HCT116 (cell line): ENCODE data around the gene NUDT2. TPM values are rescaled to one million over a fixed set of nuclear protein-coding genes. Genes with fewer than 3 reads are reported as not detected.

Experiments
- ATAC-seq: fragments of 200-7000 bp; cut with Tn5 transposase; 2 replicates; pipeline ENCODE4 v1.9.1; 2020; ENCODE audit warnings: mild to moderate bottlenecking, moderate library complexity
- BruUV-seq: library from RNA; stranded (reverse); fragments of 400-500 nt; replicated peaks from 2 replicates; lab custom pipeline; 2021; lab: Mats Ljungman, UMichigan
- CTCF ChIA-PET: fragments of 300-600 bp; sonication (Branson Sonifier 250); formaldehyde crosslinking; loops from one replicate; lab custom pipeline; 2021; ENCODE audit warnings: antibody characterized with exemption; lab: Charles Lee
- POLR2A ChIA-PET: fragments of 300-600, 350-600 bp; sonication (Branson Sonifier 250); formaldehyde crosslinking; loops from one replicate; lab custom pipeline; 2021; ENCODE audit warnings: antibody characterized with exemption; lab: Charles Lee
- RAD21 ChIA-PET, 2 experiments: fragments of 300-600 bp; sonication (Branson Sonifier 250); formaldehyde crosslinking; loops; one replicate each; lab custom pipeline; 2023; ENCODE audit warnings: low total read pairs in 2 of 2; ENCODE audit not compliant: uncharacterized antibody in 2 of 2, unreplicated experiment in 2 of 2, low non-redundant PET in 1 of 2; lab: Charles Lee
- DNase-seq: peaks from one replicate; pipeline ENCODE4 v3.0.0-alpha.2; 2010; ENCODE audit warnings: low read depth, low spot score
- H2AFZ ChIP-seq: fragments of 200-600 bp; shearing (Covaris generic), sonication (generic); 2 replicates; pipeline ENCODE4 v1.6.1; 2017; ENCODE audit warnings: low read depth, mixed run types, mixed read lengths, antibody characterized with exemption, low read length; ENCODE audit not compliant: poor library complexity, severe bottlenecking
- H3K27ac ChIP-seq: 2 replicates; pipeline ENCODE4 v1.5.1; 2012; ENCODE audit warnings: low read depth, low read length
- H3K27me3 ChIP-seq: fragments of 200-600 bp; sonication (generic); 2 replicates; pipeline ENCODE4 v1.6.1; 2016; ENCODE audit warnings: mixed run types, low read length, mixed read lengths; ENCODE audit not compliant: insufficient read depth
- H3K36me3 ChIP-seq, 2 experiments: fragments of 200-500 bp in 1 of 2; fragments of 200-600 bp in 1 of 2; sonication (Bioruptor generic) in 1 of 2; sonication (generic) in 1 of 2; 2 replicates each; pipeline versions ENCODE4 v1.5.1 to v1.6.1; 2014 to 2016; ENCODE audit warnings: low read length in 2 of 2, inconsistent platforms in 1 of 2, mixed read lengths in 1 of 2, mixed run types in 1 of 2; ENCODE audit not compliant: insufficient read depth in 2 of 2, control insufficient read depth in 1 of 2
- H3K4me1 ChIP-seq, 2 experiments: fragments of 200-600 bp in 1 of 2; sonication (generic) in 1 of 2; 2 replicates each; pipeline versions ENCODE4 v1.5.1 to v1.6.1; 2012 to 2017; ENCODE audit warnings: low read length in 2 of 2, inconsistent platforms in 1 of 2, mild to moderate bottlenecking in 1 of 2, mixed read lengths in 1 of 2, mixed run types in 1 of 2, moderate library complexity in 1 of 2; ENCODE audit not compliant: insufficient read depth in 2 of 2, control insufficient read depth in 1 of 2
- H3K4me2 ChIP-seq: fragments of 200-600 bp; sonication (generic); 2 replicates; pipeline ENCODE4 v1.6.1; 2017; ENCODE audit warnings: mixed run types, low read length, mixed read lengths
- H3K4me3 ChIP-seq, 2 experiments: fragments of 200-600 bp in 1 of 2; sonication (generic) in 1 of 2; replicated peaks in 1 of 2; 2 replicates each; pipeline ENCODE4 v1.5.1; 2011 to 2016; ENCODE audit warnings: low read length in 2 of 2, control low read depth in 1 of 2, low read depth in 1 of 2, mild to moderate bottlenecking in 1 of 2, mixed read lengths in 1 of 2, mixed run types in 1 of 2
- H3K79me2 ChIP-seq: fragments of 200-600 bp; sonication (generic); 2 replicates; pipeline ENCODE4 v1.6.1; 2017; ENCODE audit warnings: mild to moderate bottlenecking, mixed run types, low read length, moderate library complexity, mixed read lengths; ENCODE audit not compliant: insufficient read depth
- H3K9ac ChIP-seq: fragments of 200-600 bp; sonication (generic); 2 replicates; pipeline ENCODE4 v1.6.1; 2016; ENCODE audit warnings: low read length, mixed read lengths
- H3K9me2 ChIP-seq: fragments of 200-600 bp; sonication (generic), shearing (Covaris generic); 2 replicates; pipeline ENCODE4 v1.6.1; 2017; ENCODE audit warnings: mixed run types, mild to moderate bottlenecking, moderate library complexity; ENCODE audit not compliant: insufficient read depth
- H3K9me3 ChIP-seq, 2 experiments: fragments of 200-500 bp in 1 of 2; fragments of 200-600 bp in 1 of 2; sonication (Bioruptor generic) in 1 of 2; sonication (generic) in 1 of 2; 2 replicates each; pipeline ENCODE4 v1.6.1; 2014 to 2017; ENCODE audit warnings: low read length in 2 of 2, mixed read lengths in 2 of 2, inconsistent platforms in 1 of 2, low read depth in 1 of 2, mild to moderate bottlenecking in 1 of 2, mixed run types in 1 of 2, moderate library complexity in 1 of 2; ENCODE audit not compliant: control insufficient read depth in 1 of 2, insufficient read depth in 1 of 2
- H4K20me1 ChIP-seq: fragments of 200-600 bp; sonication (generic), shearing (Covaris generic); 2 replicates; pipeline ENCODE4 v1.6.1; 2017; ENCODE audit warnings: mixed run types, mild to moderate bottlenecking, moderate library complexity; ENCODE audit not compliant: insufficient read depth
- ATF3 ChIP-seq: IDR thresholded peaks from 2 replicates; pipeline ENCODE4 v1.6.1; 2012
- CBX3 ChIP-seq: IDR thresholded peaks from 2 replicates; pipeline ENCODE4 v1.6.1; 2012; ENCODE audit warnings: low read depth
- CEBPB ChIP-seq: IDR thresholded peaks from 2 replicates; pipeline ENCODE4 v1.6.1; 2012; ENCODE audit warnings: low read depth
- CTCF ChIP-seq, 3 experiments: fragments of 200-600 bp in 1 of 3; sonication (generic) in 1 of 3; IDR thresholded peaks in 2 of 3; conservative IDR thresholded peaks in 1 of 3; 2 replicates each; pipeline ENCODE4 v1.5.1; 2012 to 2017; ENCODE audit warnings: low read depth in 2 of 3, low read length in 2 of 3, antibody characterized with exemption in 1 of 3, borderline replicate concordance in 1 of 3, control low read depth in 1 of 3, mild to moderate bottlenecking in 1 of 3, mixed read lengths in 1 of 3, mixed run types in 1 of 3, moderate library complexity in 1 of 3; ENCODE audit not compliant: insufficient read depth in 1 of 3
- FOSL1 ChIP-seq: IDR thresholded peaks from 2 replicates; pipeline ENCODE4 v1.6.1; 2012; ENCODE audit warnings: low read depth
- JUND ChIP-seq: IDR thresholded peaks from 2 replicates; pipeline ENCODE4 v1.6.1; 2012
- MAX ChIP-seq: IDR thresholded peaks from 2 replicates; pipeline ENCODE4 v1.6.1; 2012
- POLR2AphosphoS5 ChIP-seq: IDR thresholded peaks from 2 replicates; pipeline ENCODE4 v1.6.1; 2011; ENCODE audit warnings: mild to moderate bottlenecking, low read depth, low read length, moderate library complexity
- REST ChIP-seq: IDR thresholded peaks from 2 replicates; pipeline ENCODE4 v1.6.1; 2012; ENCODE audit warnings: low read depth
- SP1 ChIP-seq: IDR thresholded peaks from 2 replicates; pipeline ENCODE4 v1.6.1; 2012; ENCODE audit warnings: low read depth
- TCF7L2 ChIP-seq: IDR thresholded peaks from 2 replicates; pipeline ENCODE4 v1.7.0; 2011; ENCODE audit warnings: borderline replicate concordance, inconsistent platforms; ENCODE audit not compliant: insufficient read depth, insufficient read length; ENCODE audit errors: extremely low read depth
- ZBTB33 ChIP-seq: IDR thresholded peaks from 2 replicates; pipeline ENCODE4 v1.6.1; 2011; ENCODE audit warnings: mild to moderate bottlenecking, low read length, moderate library complexity; ENCODE audit not compliant: insufficient replicate concordance; ENCODE audit errors: extremely low read depth
- ZNF274 ChIP-seq: fragments of 200-500 bp; sonication (Bioruptor generic); IDR thresholded peaks from 2 replicates; pipeline ENCODE4 v1.6.1; 2014; ENCODE audit warnings: mild to moderate bottlenecking, low read depth, low read length, inconsistent platforms
- intact Hi-C: fragments of 100-400 bp; cut with micrococcal nuclease; formaldehyde crosslinking; loops from 2 replicates; pipeline ENCODE4 v1.10.0; 2022
- total RNA-seq: library from RNA; stranded (reverse); gene quantifications from one replicate; pipeline ENCODE4 v1.2.1, GENCODE V29; 2021; ENCODE audit not compliant: unreplicated experiment

Gene NUDT2
- total RNA-seq, 1 experiment from 2014 or later = 39.3 TPM

GRCh38 chr9:34343090-34343489 is 13.7 kb downstream of the NUDT2 start:
- no peaks in the 10 kb centered on the region for H3K9me3 ChIP-seq
- TF ChIP-seq CEBPB (no peak), ZNF274 (no peak), CBX3 (no peak), ATF3 (no peak), FOSL1 (no peak), CTCF (IDR thresholded peaks at IDR 0.05 in 2 of 3, conservative IDR thresholded peaks at IDR 0.05 in 1 of 3; ENCODE audit: borderline replicate concordance in 1 of 3, insufficient read depth in 1 of 3, low read depth in 2 of 3, low read length in 2 of 3) (no peak), MAX (no peak), ZBTB33 (no peak), SP1 (no peak), JUND (no peak), REST (no peak), POLR2AphosphoS5 (no peak), TCF7L2 (no peak)
- H3K4me3 ChIP-seq = no peak overlapping the region
- no peak overlapping the region for H3K27ac ChIP-seq
- CTCF ChIA-PET = no interaction called here
- H3K4me1 ChIP-seq = no peaks in the 10 kb centered on the region
- POLR2A ChIA-PET = no interaction called here
- H3K4me2 ChIP-seq = no peak overlapping the region
- no peak overlapping the region for H2AFZ ChIP-seq
- H3K79me2 ChIP-seq = no peaks in the 10 kb centered on the region
- intact Hi-C loops = no loop called here
- H3K9me2 ChIP-seq = no peaks in the 10 kb centered on the region
- peaks cover 6 to 11% of the 10 kb centered on the region in 2 experiments; a peak in 3 of 4 replicates for H3K36me3 ChIP-seq
- no peak for DNase-seq
- no peak overlapping the region for H3K9ac ChIP-seq
- BruUV-seq = TSS peak; percentile 50
- no peak for ATAC-seq
- H4K20me1 ChIP-seq = no peaks in the 10 kb centered on the region
- RAD21 ChIA-PET = no interaction called here
- H3K27me3 ChIP-seq = no peaks in the 10 kb centered on the region
